Thymus (tissue), 11 donors: ENCODE measurements around the gene PPM1H. TPM values are rescaled to one million over a fixed set of nuclear protein-coding genes. Genes with fewer than 3 reads are reported as not detected.

Experiments
- DNase-seq, 9 donors: peaks; one replicate each; pipeline ENCODE4 v3.0.0-alpha.2; 2013; ENCODE audit warnings: low spot score in 9 of 9, low read depth in 6 of 9, missing footprints in 1 of 9
- H3K27ac ChIP-seq, 2 donors: one replicate each; pipeline ENCODE4 v1.5.1; 2013; ENCODE audit warnings: control low read depth in 1 of 2, low read depth in 1 of 2, low read length in 1 of 2, mild to moderate bottlenecking in 1 of 2, moderate library complexity in 1 of 2
- H3K27me3 ChIP-seq, 2 donors: one replicate each; pipeline ENCODE4 v1.5.1; 2013; ENCODE audit warnings: low read length in 1 of 2; ENCODE audit not compliant: control insufficient read depth in 2 of 2, insufficient read depth in 1 of 2
- H3K36me3 ChIP-seq, 2 donors: one replicate each; pipeline ENCODE4 v1.5.1; 2013; ENCODE audit warnings: low read length in 1 of 2, mild to moderate bottlenecking in 1 of 2, moderate library complexity in 1 of 2; ENCODE audit not compliant: control insufficient read depth in 2 of 2, insufficient read depth in 2 of 2
- H3K4me1 ChIP-seq, 2 donors: one replicate each; pipeline ENCODE4 v1.5.1; 2013; ENCODE audit warnings: low read length in 2 of 2; ENCODE audit not compliant: control insufficient read depth in 2 of 2, insufficient read depth in 2 of 2
- H3K4me3 ChIP-seq, 2 donors: one replicate each; pipeline ENCODE4 v1.5.1; 2013; ENCODE audit warnings: low read length in 2 of 2, control low read depth in 1 of 2, mild to moderate bottlenecking in 1 of 2
- H3K9me3 ChIP-seq, 2 donors: one replicate each; pipeline ENCODE4 v1.5.1; 2013; ENCODE audit warnings: low read length in 1 of 2, mild to moderate bottlenecking in 1 of 2; ENCODE audit not compliant: control insufficient read depth in 2 of 2, insufficient read depth in 1 of 2
- WGBS: extraction: QIAGEN DNeasy Blood & Tissue Kit; methylation state at CpG from one replicate; pipeline ENCODE4 v1.1.7; 2013; 5-methylcytosine and 5-hydroxymethylcytosine counted together
- polyA plus RNA-seq: library from polyadenylated mRNA; stranded (reverse); fragments of 200-250 nt; gene quantifications from one replicate; pipeline ENCODE4 v1.2.3, GENCODE V29; 2013
- total RNA-seq: library from RNA; stranded (reverse); fragments of 120-200 nt; gene quantifications from one replicate; pipeline ENCODE4 v1.2.4, GENCODE V29; 2013
- donor health status: healthy.

PPM1H gene
- total and polyA plus RNA-seq, 2 donors, result 3.6 to 7.8 TPM

- no peaks in the 10 kb centered on the region for H3K4me1 ChIP-seq
- H3K27ac ChIP-seq, result no peak overlapping the region
- no peak overlapping the region for H3K4me3 ChIP-seq
- no peaks in the 10 kb centered on the region for H3K36me3 ChIP-seq
- 98% methylated on average over 13 of the region's 13 CpGs for WGBS
- H3K9me3 ChIP-seq, result no peaks in the 10 kb centered on the region
- DNase-seq, result no peak
- no peaks in the 10 kb centered on the region for H3K27me3 ChIP-seq
Measured at GRCh38 chr12:62876938-62877548, 57.9 kb downstream of the PPM1H start.

GRCh38 chr12:62873826-62874448 is 61.0 kb downstream of the PPM1H start:
- Histone ChIP-seq H3K9me3 (no peaks in the 10 kb centered on the region), H3K27me3 (no peaks in the 10 kb centered on the region), H3K36me3 (no peaks in the 10 kb centered on the region), H3K27ac (no peak overlapping the region), H3K4me1 (no peaks in the 10 kb centered on the region), H3K4me3 (no peak overlapping the region)
- WGBS, result 97% methylated on average over 4 of the region's 4 CpGs
- DNase-seq, result no peak

GRCh38 chr12:62873116-62873825 is 61.7 kb downstream of the PPM1H start:
- Histone ChIP-seq H3K9me3 (no peaks in the 10 kb centered on the region), H3K27me3 (no peaks in the 10 kb centered on the region), H3K4me1 (no peaks in the 10 kb centered on the region), H3K36me3 (no peaks in the 10 kb centered on the region), H3K27ac (no peak overlapping the region), H3K4me3 (no peak overlapping the region)
- 96% methylated on average over 6 of the region's 6 CpGs for WGBS
- DNase-seq, result no peak

- no peaks in the 10 kb centered on the region for H3K36me3 ChIP-seq
- peaks cover 0 to 2% of the 10 kb centered on the region in 2 donors for H3K4me1 ChIP-seq
- WGBS, result 96% methylated on average over 1 of the region's 1 CpG
- no peak for DNase-seq
- no peaks in the 10 kb centered on the region for H3K27me3 ChIP-seq
- no peak overlapping the region for H3K4me3 ChIP-seq
- H3K27ac ChIP-seq, result no peak overlapping the region
- no peaks in the 10 kb centered on the region for H3K9me3 ChIP-seq
Measured at GRCh38 chr12:62868820-62869219, 66.1 kb downstream of the PPM1H start.

GRCh38 chr12:62866451-62867082 is 68.4 kb downstream of the PPM1H start:
- H3K36me3 ChIP-seq, result no peaks in the 10 kb centered on the region
- no peak overlapping the region for H3K4me3 ChIP-seq
- no peak for DNase-seq
- H3K27me3 ChIP-seq, result no peaks in the 10 kb centered on the region
- 63% methylated on average over 4 of the region's 4 CpGs for WGBS
- H3K4me1 ChIP-seq, result peaks cover 0 to 2% of the 10 kb centered on the region in 2 donors
- no peak overlapping the region for H3K27ac ChIP-seq
- H3K9me3 ChIP-seq, result no peaks in the 10 kb centered on the region

- no peak overlapping the region for H3K4me3 ChIP-seq
- no peaks in the 10 kb centered on the region for H3K9me3 ChIP-seq
- no peak overlapping the region for H3K27ac ChIP-seq
- no peaks in the 10 kb centered on the region for H3K36me3 ChIP-seq
- no peaks in the 10 kb centered on the region for H3K27me3 ChIP-seq
- peaks cover 0 to 2% of the 10 kb centered on the region in 2 donors for H3K4me1 ChIP-seq
- WGBS, result 84% methylated on average over 4 of the region's 4 CpGs
- DNase-seq, result no peak
Measured at GRCh38 chr12:62865937-62866336, 69.0 kb downstream of the PPM1H start.

- Histone ChIP-seq H3K9me3 (no peaks in the 10 kb centered on the region), H3K4me1 (peaks cover 0 to 2% of the 10 kb centered on the region in 2 donors), H3K27me3 (no peaks in the 10 kb centered on the region), H3K36me3 (no peaks in the 10 kb centered on the region), H3K27ac (no peak overlapping the region), H3K4me3 (no peak overlapping the region)
- WGBS, result 88% methylated on average over 2 of the region's 2 CpGs
- no peak for DNase-seq
Measured at GRCh38 chr12:62865065-62865464, 69.9 kb downstream of the PPM1H start.

GRCh38 chr12:62862259-62862881 is 72.6 kb downstream of the PPM1H start:
- no peak overlapping the region for H3K4me3 ChIP-seq
- WGBS, result 99% methylated on average over 2 of the region's 2 CpGs

More at GRCh38 chr12:62862259-62862881, 72.6 kb downstream of the PPM1H start:
- H3K36me3 ChIP-seq, result no peaks in the 10 kb centered on the region
- no peak overlapping the region for H3K27ac ChIP-seq
- H3K9me3 ChIP-seq, result no peaks in the 10 kb centered on the region
- no peak for DNase-seq
- peaks cover 0 to 2% of the 10 kb centered on the region in 2 donors for H3K4me1 ChIP-seq
- H3K27me3 ChIP-seq, result no peaks in the 10 kb centered on the region
